H54 (cell line): ENCODE measurements around the gene BPIFA2.
"Not testable (repeated sequence)": the region's sequence is repeated elsewhere in the genome, so short reads cannot be mapped to it uniquely, and the experiment has no call there.

Experiments used
- DNase-seq: peaks from one replicate; pipeline ENCODE4 v3.0.0; 2011; ENCODE audit warnings: low spot score, mixed read lengths; ENCODE audit not compliant: insufficient read length
- FAIRE-seq: peaks from 3 replicates; lab custom pipeline; 2011; peaks lifted over from hg19 to GRCh38; lab: Jason Lieb, UNC
- POLR2A ChIP-seq: IDR thresholded peaks from 2 replicates; pipeline ENCODE4 v1.6.1; 2011; ENCODE audit warnings: low read depth, mild to moderate bottlenecking, low read length

The BPIFA2 gene

GRCh38 chr20:33167859-33168258 is at the start of gene BPIFA2:
Gene BPIFA2 (plus strand): TSS chr20:33168159. CDS start chr20:33169146, 987 bp downstream.
- no peak for TF ChIP-seq POLR2A
- FAIRE-seq = no peak
- DNase-seq = no peak

GRCh38 chr20:33119725-33120720 is 47.9 kb upstream of the BPIFA2 start:
- FAIRE-seq (no peak), DNase-seq (no peak)
- TF ChIP-seq POLR2A = no peak

GRCh38 chr20:33120934-33121333 is 47.0 kb upstream of the BPIFA2 start:
- no peak for FAIRE-seq
- no peak for DNase-seq
- TF ChIP-seq POLR2A = no peak

- FAIRE-seq, DNase-seq: not testable (repeated sequence)
These were observed 45.7 kb upstream of the BPIFA2 start for GRCh38 chr20:33122297-33122696.

- TF ChIP-seq POLR2A = no peak
- no peak for DNase-seq
- FAIRE-seq = no peak
These were observed 43.7 kb upstream of the BPIFA2 start for GRCh38 chr20:33124261-33124660.

GRCh38 chr20:33124994-33125393 is 43.0 kb upstream of the BPIFA2 start:
- no peak for FAIRE-seq
- no peak for DNase-seq
- no peak for TF ChIP-seq POLR2A

GRCh38 chr20:33125983-33126382 is 42.0 kb upstream of the BPIFA2 start:
- TF ChIP-seq POLR2A = no peak
- FAIRE-seq (no peak), DNase-seq (no peak)

- no peak for FAIRE-seq
- no peak for TF ChIP-seq POLR2A
- DNase-seq = no peak
These were observed 40.4 kb upstream of the BPIFA2 start for GRCh38 chr20:33127422-33128097.

GRCh38 chr20:33130568-33131061 is 37.3 kb upstream of the BPIFA2 start:
- FAIRE-seq = no peak
- no peak for DNase-seq
- TF ChIP-seq POLR2A = no peak

- FAIRE-seq = no peak
- DNase-seq = no peak
- no peak for TF ChIP-seq POLR2A
These were observed 35.9 kb upstream of the BPIFA2 start for GRCh38 chr20:33131949-33132473.

GRCh38 chr20:33132513-33133372 is 35.2 kb upstream of the BPIFA2 start:
- no peak for TF ChIP-seq POLR2A
- no peak for DNase-seq
- FAIRE-seq = no peak

GRCh38 chr20:33133373-33133941 is 34.5 kb upstream of the BPIFA2 start:
- no peak for TF ChIP-seq POLR2A
- FAIRE-seq (no peak), DNase-seq (no peak)

- TF ChIP-seq POLR2A = no peak
- FAIRE-seq (no peak), DNase-seq (no peak)
These were observed 30.8 kb upstream of the BPIFA2 start for GRCh38 chr20:33137195-33137594.
